HG03045 (cell line): ENCODE measurements around the gene SMC5.

Source experiments
- ATAC-seq: cut with Tn5 transposase; IDR thresholded peaks from one replicate; pipeline ENCODE4 v1.9.1; 2021; ENCODE audit warnings: mild to moderate bottlenecking, moderate library complexity; ENCODE audit not compliant: unreplicated experiment

Gene SMC5

GRCh38 chr9:70403166-70403565 lies 144.4 kb downstream of the SMC5 start:
- ATAC-seq: no peak

DNA sequence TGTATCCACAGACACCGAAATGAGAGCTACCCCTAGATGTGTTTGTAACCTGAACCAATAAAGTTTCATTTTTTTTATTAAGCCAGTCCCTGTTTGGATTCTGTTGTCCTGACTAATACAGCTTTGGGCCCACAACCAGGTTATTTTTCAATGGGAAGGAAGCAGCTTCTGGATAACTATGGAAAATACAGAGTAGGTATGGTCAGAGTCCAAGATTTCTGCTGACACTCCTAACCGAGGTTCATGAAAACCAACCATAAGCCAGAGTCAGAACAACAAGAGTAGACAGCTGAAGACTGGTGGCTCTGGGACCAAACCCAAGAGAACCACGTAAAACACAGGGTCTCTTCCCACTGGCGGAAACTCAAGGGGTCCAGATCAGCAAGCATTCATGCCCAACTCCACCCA lies 144.8 kb downstream of the SMC5 start:
- ATAC-seq: no peak

DNA sequence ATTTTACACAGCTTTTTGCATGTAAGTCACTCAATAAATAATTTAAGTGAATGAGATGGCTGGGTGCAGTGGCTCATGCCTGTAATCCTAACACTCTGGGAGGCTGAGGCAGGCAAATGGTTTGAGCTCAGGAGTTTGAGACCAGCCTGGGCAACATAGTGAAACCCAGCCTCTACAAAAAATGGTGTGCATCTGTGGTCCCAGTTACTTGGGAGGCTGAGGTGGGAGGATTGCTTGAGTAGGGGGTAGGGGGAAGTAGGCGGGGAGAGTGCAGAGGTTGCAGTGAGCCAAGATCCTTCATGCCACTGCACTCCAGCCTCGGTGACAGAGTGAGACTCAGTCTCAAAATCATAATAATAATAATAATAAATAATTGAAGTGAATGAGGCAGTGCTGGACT lies 145.5 kb downstream of the SMC5 start:
- no peak for ATAC-seq
